BLaER1 (cell line): ENCODE measurements around the gene WDFY1.

Experiments used
- H3K27ac ChIP-seq: shearing (Covaris generic); formaldehyde crosslinking; 2 replicates; pipeline ENCODE4 v1.8.1; 2022
- H3K27me3 ChIP-seq: shearing (Covaris generic); formaldehyde crosslinking; 2 replicates; pipeline ENCODE4 v1.8.1; 2022
- H3K36me3 ChIP-seq: shearing (Covaris generic); formaldehyde crosslinking; 2 replicates; pipeline ENCODE4 v1.8.1; 2022
- H3K4me1 ChIP-seq: shearing (Covaris generic); formaldehyde crosslinking; 2 replicates; pipeline ENCODE4 v1.8.1; 2022
- H3K4me2 ChIP-seq: shearing (Covaris generic); formaldehyde crosslinking; 2 replicates; pipeline ENCODE4 v1.8.1; 2022
- H3K4me3 ChIP-seq: shearing (Covaris generic); formaldehyde crosslinking; 2 replicates; pipeline ENCODE4 v1.8.1; 2022
- H3K9ac ChIP-seq: shearing (Covaris generic); formaldehyde crosslinking; 2 replicates; pipeline ENCODE4 v1.8.1; 2022
- H3K9me3 ChIP-seq: shearing (Covaris generic); formaldehyde crosslinking; 2 replicates; pipeline ENCODE4 v1.8.1; 2022
- H4K20me1 ChIP-seq: shearing (Covaris generic); formaldehyde crosslinking; 2 replicates; pipeline ENCODE4 v1.8.1; 2022
- Cebpa-rat ChIP-seq: shearing (Covaris generic); IDR thresholded peaks from 2 replicates; pipeline ENCODE4 v1.8.1; 2022

WDFY1 gene

GRCh38 chr2:223979730-223980396, 34.7 kb upstream of the WDFY1 start:
- H4K20me1 ChIP-seq, result no peaks in the 10 kb centered on the region
- H3K4me1 ChIP-seq, result peaks cover 11% of the 10 kb centered on the region
- H3K4me3 ChIP-seq, result no peak overlapping the region
- H3K9ac ChIP-seq, result no peak overlapping the region
- no peaks in the 10 kb centered on the region for H3K27me3 ChIP-seq
- H3K9me3 ChIP-seq, result no peaks in the 10 kb centered on the region
- H3K4me2 ChIP-seq, result peak overlapping the region; percentile 25
- peaks cover 31% of the 10 kb centered on the region for H3K36me3 ChIP-seq
- H3K27ac ChIP-seq, result no peak overlapping the region
- no peak for TF ChIP-seq Cebpa-rat

GRCh38 chr2:223978451-223978850, 33.3 kb upstream of the WDFY1 start:
- Histone ChIP-seq H3K4me1 (peaks cover 11% of the 10 kb centered on the region), H3K9me3 (no peaks in the 10 kb centered on the region), H3K36me3 (peaks cover 19% of the 10 kb centered on the region; the same call in 1 of the 2 replicates), H3K9ac (no peak overlapping the region), H3K4me3 (no peak overlapping the region), H4K20me1 (no peaks in the 10 kb centered on the region), H3K4me2 (no peak overlapping the region), H3K27ac (no peak overlapping the region), H3K27me3 (no peaks in the 10 kb centered on the region)
- no peak for TF ChIP-seq Cebpa-rat

- H3K36me3 ChIP-seq, result peaks cover 13% of the 10 kb centered on the region; the same call in 1 of the 2 replicates
- no peak overlapping the region for H3K27ac ChIP-seq
- H4K20me1 ChIP-seq, result no peaks in the 10 kb centered on the region
- no peaks in the 10 kb centered on the region for H3K27me3 ChIP-seq
- peaks cover 11% of the 10 kb centered on the region for H3K4me1 ChIP-seq
- no peak overlapping the region for H3K4me3 ChIP-seq
- TF ChIP-seq Cebpa-rat, result no peak
- H3K9ac ChIP-seq, result no peak overlapping the region
- H3K9me3 ChIP-seq, result no peaks in the 10 kb centered on the region
- no peak overlapping the region for H3K4me2 ChIP-seq
These were observed 31.6 kb upstream of the WDFY1 start for GRCh38 chr2:223976635-223977226.

- H3K4me2 ChIP-seq, result no peak overlapping the region
- no peaks in the 10 kb centered on the region; the same call in 1 of the 2 replicates for H4K20me1 ChIP-seq
- H3K4me3 ChIP-seq, result no peak overlapping the region
- H3K9me3 ChIP-seq, result no peaks in the 10 kb centered on the region
- H3K27ac ChIP-seq, result no peak overlapping the region
- peaks cover 7% of the 10 kb centered on the region for H3K36me3 ChIP-seq
- no peak overlapping the region for H3K9ac ChIP-seq
- no peaks in the 10 kb centered on the region for H3K4me1 ChIP-seq
- TF ChIP-seq Cebpa-rat, result no peak
- H3K27me3 ChIP-seq, result no peaks in the 10 kb centered on the region
These were observed 28.5 kb upstream of the WDFY1 start for GRCh38 chr2:223973606-223974005.

DNA sequence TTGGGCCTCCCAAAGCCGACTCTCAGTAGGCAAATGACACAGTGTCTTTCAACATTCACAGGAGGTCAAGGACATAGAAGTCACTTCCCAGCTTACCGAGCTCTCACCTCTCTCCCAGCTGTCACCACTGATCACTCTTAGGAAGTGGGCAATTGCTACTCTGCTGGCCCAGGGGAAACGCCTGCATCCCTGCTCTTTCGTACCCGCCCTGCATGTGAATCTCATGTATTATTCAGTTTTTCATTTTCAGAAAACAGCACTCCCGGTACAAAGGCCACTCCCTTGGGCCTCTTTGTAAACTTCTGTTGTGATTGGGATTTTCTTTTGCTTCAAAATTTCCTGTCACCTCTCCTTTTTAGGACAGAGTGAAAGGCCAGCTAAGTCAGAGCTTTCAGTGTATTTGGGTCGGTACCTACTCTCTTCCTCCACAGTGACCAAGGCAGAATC, 27.5 kb upstream of the WDFY1 start:
- no peaks in the 10 kb centered on the region for H3K4me1 ChIP-seq
- H3K27me3 ChIP-seq, result no peaks in the 10 kb centered on the region
- no peak overlapping the region for H3K4me2 ChIP-seq
- no peaks in the 10 kb centered on the region; the same call in 1 of the 2 replicates for H4K20me1 ChIP-seq
- H3K4me3 ChIP-seq, result no peak overlapping the region
- H3K27ac ChIP-seq, result no peak overlapping the region
- no peak overlapping the region for H3K9ac ChIP-seq
- TF ChIP-seq Cebpa-rat, result no peak
- H3K36me3 ChIP-seq, result peaks cover 16% of the 10 kb centered on the region
- no peaks in the 10 kb centered on the region for H3K9me3 ChIP-seq

GRCh38 chr2:223971731-223972130, 26.6 kb upstream of the WDFY1 start:
- no peaks in the 10 kb centered on the region for H3K4me1 ChIP-seq
- TF ChIP-seq Cebpa-rat, result no peak
- no peaks in the 10 kb centered on the region for H3K9me3 ChIP-seq
- H3K9ac ChIP-seq, result no peak overlapping the region
- H3K4me2 ChIP-seq, result no peak overlapping the region
- H3K27ac ChIP-seq, result no peak overlapping the region
- H3K4me3 ChIP-seq, result no peak overlapping the region
- peaks cover 5% of the 10 kb centered on the region; the same call in 1 of the 2 replicates for H4K20me1 ChIP-seq
- H3K27me3 ChIP-seq, result no peaks in the 10 kb centered on the region
- peaks cover 25% of the 10 kb centered on the region for H3K36me3 ChIP-seq

- Histone ChIP-seq H3K27ac (no peak overlapping the region), H3K9me3 (no peaks in the 10 kb centered on the region), H4K20me1 (peaks cover 17% of the 10 kb centered on the region), H3K4me3 (no peak overlapping the region), H3K4me1 (no peaks in the 10 kb centered on the region), H3K36me3 (peaks cover 35% of the 10 kb centered on the region), H3K4me2 (no peak overlapping the region), H3K9ac (no peak overlapping the region), H3K27me3 (no peaks in the 10 kb centered on the region)
- peak; percentile 67; the same call in 1 of the 2 replicates for TF ChIP-seq Cebpa-rat
These were observed 25.4 kb upstream of the WDFY1 start for GRCh38 chr2:223970343-223971128.

GRCh38 chr2:223969856-223970255, 24.7 kb upstream of the WDFY1 start:
- peaks cover 19% of the 10 kb centered on the region for H4K20me1 ChIP-seq
- peaks cover 36% of the 10 kb centered on the region for H3K36me3 ChIP-seq
- TF ChIP-seq Cebpa-rat, result no peak
- no peak overlapping the region for H3K4me3 ChIP-seq
- H3K27me3 ChIP-seq, result no peaks in the 10 kb centered on the region
- no peak overlapping the region for H3K4me2 ChIP-seq
- H3K4me1 ChIP-seq, result no peaks in the 10 kb centered on the region
- no peak overlapping the region for H3K27ac ChIP-seq
- H3K9me3 ChIP-seq, result no peaks in the 10 kb centered on the region
- H3K9ac ChIP-seq, result no peak overlapping the region

- Histone ChIP-seq H3K4me2 (no peak overlapping the region), H3K27ac (no peak overlapping the region)
- no peak for TF ChIP-seq Cebpa-rat
These were observed 24.2 kb upstream of the WDFY1 start for GRCh38 chr2:223969315-223969714.

DNA sequence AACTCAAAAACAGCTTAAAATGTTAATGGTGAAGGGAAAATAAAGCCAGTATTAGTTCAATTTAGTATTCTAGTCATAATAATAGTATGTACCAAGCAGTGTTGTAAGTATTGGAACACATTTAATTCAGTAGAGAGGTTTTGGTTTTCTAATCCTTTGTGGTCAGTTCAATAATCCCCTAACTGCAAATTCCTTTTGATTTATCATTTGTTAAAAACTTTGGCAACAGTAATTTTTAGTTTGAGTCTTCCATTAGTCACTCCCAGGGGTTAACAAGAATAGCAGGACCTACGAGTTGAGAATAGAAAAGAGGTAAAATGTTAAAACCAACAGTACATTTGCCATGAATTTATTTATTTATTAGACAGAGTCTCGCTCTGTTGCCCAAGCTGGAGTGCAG, 22.8 kb upstream of the WDFY1 start:
- Histone ChIP-seq H3K4me1 (peaks cover 4% of the 10 kb centered on the region; the same call in 1 of the 2 replicates), H4K20me1 (peaks cover 37% of the 10 kb centered on the region), H3K9me3 (no peaks in the 10 kb centered on the region), H3K36me3 (peaks cover 54% of the 10 kb centered on the region), H3K4me2 (no peak overlapping the region), H3K27ac (no peak overlapping the region), H3K27me3 (no peaks in the 10 kb centered on the region), H3K9ac (no peak overlapping the region), H3K4me3 (no peak overlapping the region)
- no peak for TF ChIP-seq Cebpa-rat

More at GRCh38 chr2:223969315-223969714, 24.2 kb upstream of the WDFY1 start:
- Histone ChIP-seq H3K9me3 (no peaks in the 10 kb centered on the region), H4K20me1 (peaks cover 24% of the 10 kb centered on the region), H3K4me1 (no peaks in the 10 kb centered on the region), H3K36me3 (peaks cover 42% of the 10 kb centered on the region), H3K4me3 (no peak overlapping the region), H3K9ac (no peak overlapping the region), H3K27me3 (no peaks in the 10 kb centered on the region)
